Caco-2 (cell line): ENCODE results near the gene PRXL2B. TPM values are rescaled to one million over a fixed set of nuclear protein-coding genes. Genes with fewer than 3 reads are reported as not detected.
A peak's percentile ranks its signal among the peaks of the same experiment; 100 is the strongest.

Source experiments
- BruUV-seq: library from RNA; stranded (reverse); fragments of 400-500 nt; replicated peaks from 2 replicates; lab custom pipeline; 2021; lab: Mats Ljungman, UMichigan
- CTCF ChIA-PET: fragments of 300-600 bp; sonication (Branson Sonifier 250); formaldehyde crosslinking; loops from one replicate; lab custom pipeline; 2022; ENCODE audit warnings: antibody characterized with exemption; lab: Charles Lee
- POLR2A ChIA-PET: fragments of 300-600 bp; sonication (Branson Sonifier 250); formaldehyde crosslinking; loops from one replicate; lab custom pipeline; 2022; ENCODE audit warnings: antibody characterized with exemption; lab: Charles Lee
- DNase-seq, 2 experiments: peaks; one replicate each; pipeline versions ENCODE4 v3.0.0 to v3.0.0-alpha.2; 2020 to 2022
- H3K27me3 ChIP-seq: replicated peaks from 2 replicates; pipeline ENCODE4 v1.6.0; 2011; ENCODE audit warnings: low read length; ENCODE audit not compliant: control insufficient read depth, insufficient read depth
- H3K36me3 ChIP-seq: 2 replicates; pipeline ENCODE4 v1.5.1; 2011; ENCODE audit warnings: low read length; ENCODE audit not compliant: control insufficient read depth, insufficient read depth
- H3K4me1 ChIP-seq: fragments of 250-450 bp; sonication (Bioruptor Pico); 2 replicates; pipeline ENCODE4 v1.5.1; 2020; ENCODE audit warnings: mild to moderate bottlenecking
- H3K4me3 ChIP-seq: 2 replicates; pipeline ENCODE4 v1.5.1; 2011; ENCODE audit warnings: low read depth, mild to moderate bottlenecking, control low read depth, low read length
- H3K9me3 ChIP-seq: fragments of 250-450 bp; sonication (Bioruptor Pico); 2 replicates; pipeline ENCODE4 v1.5.1; 2020; ENCODE audit warnings: mild to moderate bottlenecking, moderate library complexity
- H3K27ac Mint-ChIP-seq: one replicate; pipeline ENCODE4 v1.8.0; 2022; ENCODE audit warnings: mixed read lengths; ENCODE audit not compliant: unreplicated experiment
- H3K27me3 Mint-ChIP-seq: one replicate; pipeline ENCODE4 v1.8.0; 2022; ENCODE audit warnings: mixed read lengths; ENCODE audit not compliant: insufficient read depth, unreplicated experiment
- H3K36me3 Mint-ChIP-seq: one replicate; pipeline ENCODE4 v1.8.0; 2022; ENCODE audit warnings: mild to moderate bottlenecking, mixed read lengths; ENCODE audit not compliant: insufficient read depth, unreplicated experiment
- H3K4me1 Mint-ChIP-seq: one replicate; pipeline ENCODE4 v1.8.0; 2022; ENCODE audit warnings: low read depth, mixed read lengths; ENCODE audit not compliant: unreplicated experiment
- H3K4me3 Mint-ChIP-seq: one replicate; pipeline ENCODE4 v1.8.0; 2022; ENCODE audit warnings: mild to moderate bottlenecking, moderate library complexity, mixed read lengths; ENCODE audit not compliant: unreplicated experiment
- H3K9me3 Mint-ChIP-seq: one replicate; pipeline ENCODE4 v1.8.0; 2022; ENCODE audit warnings: mixed read lengths; ENCODE audit not compliant: unreplicated experiment
- CTCF ChIP-seq, 2 experiments: fragments of 200-600 bp in 1 of 2; IDR thresholded peaks; 1 replicate in 1 of 2; 2 replicates in 1 of 2; pipeline versions ENCODE4 v1.5.1 to v1.8.0; 2011 to 2022; ENCODE audit warnings: antibody characterized with exemption in 1 of 2, control low read depth in 1 of 2, inconsistent platforms in 1 of 2, low read depth in 1 of 2, low read length in 1 of 2, mild to moderate bottlenecking in 1 of 2, moderate library complexity in 1 of 2; ENCODE audit not compliant: insufficient read depth in 1 of 2, severe bottlenecking in 1 of 2, unreplicated experiment in 1 of 2
- intact Hi-C: fragments of 100-400 bp; cut with micrococcal nuclease; formaldehyde crosslinking; loops from one replicate; pipeline ENCODE4 v1.10.0; 2022; ENCODE audit not compliant: unreplicated experiment
- total RNA-seq: library from RNA; stranded (reverse); gene quantifications from 2 replicates; pipeline ENCODE4 v1.2.3, GENCODE V29; 2022

PRXL2B gene
- total RNA-seq, 1 experiment from 2014 or later: 16.2 TPM

GRCh38 chr1:2627746-2628145, 41.2 kb downstream of the PRXL2B start:
- Mint-ChIP-seq H3K4me1 (no peaks in the 10 kb centered on the region), H3K27ac (no peak overlapping the region), H3K9me3 (no peaks in the 10 kb centered on the region), H3K4me3 (no peak overlapping the region), H3K36me3 (no peaks in the 10 kb centered on the region), H3K27me3 (peaks cover 10% of the 10 kb centered on the region)
- TF ChIP-seq CTCF (IDR thresholded peaks at IDR 0.05; ENCODE audit: insufficient read depth in 1 of 2, low read depth in 1 of 2, low read length in 1 of 2, severe bottlenecking in 1 of 2, unreplicated experiment in 1 of 2): no peak
- no peak for DNase-seq
- H3K4me1 ChIP-seq: no peaks in the 10 kb centered on the region
- no peaks in the 10 kb centered on the region for H3K27me3 ChIP-seq
- H3K36me3 ChIP-seq: no peaks in the 10 kb centered on the region
- ChIA-PET POLR2A (no interaction called here), CTCF (no interaction called here)
- H3K4me3 ChIP-seq: no peak overlapping the region
- intact Hi-C loops: no loop called here
- no TSS peak for BruUV-seq
- H3K9me3 ChIP-seq: no peaks in the 10 kb centered on the region

- Mint-ChIP-seq H3K4me3 (no peak overlapping the region), H3K36me3 (peaks cover 5% of the 10 kb centered on the region), H3K4me1 (no peaks in the 10 kb centered on the region), H3K27ac (no peak overlapping the region), H3K27me3 (peaks cover 10% of the 10 kb centered on the region), H3K9me3 (no peaks in the 10 kb centered on the region)
- no TSS peak for BruUV-seq
- Histone ChIP-seq H3K4me3 (peak overlapping the region; percentile 25), H3K9me3 (no peaks in the 10 kb centered on the region), H3K4me1 (no peaks in the 10 kb centered on the region), H3K36me3 (no peaks in the 10 kb centered on the region), H3K27me3 (no peaks in the 10 kb centered on the region)
- TF ChIP-seq CTCF (IDR thresholded peaks at IDR 0.05; ENCODE audit: insufficient read depth in 1 of 2, low read depth in 1 of 2, low read length in 1 of 2, severe bottlenecking in 1 of 2, unreplicated experiment in 1 of 2): no peak
- DNase-seq: peak in 1 of 2 experiments; percentile 26
- CTCF ChIA-PET: no interaction called here
- POLR2A ChIA-PET: no interaction called here
- intact Hi-C loops: no loop called here
Measured at GRCh38 chr1:2628191-2628932, 41.8 kb downstream of the PRXL2B start.

GRCh38 chr1:2628933-2629626, 42.5 kb downstream of the PRXL2B start:
- CTCF ChIA-PET: no interaction called here
- Mint-ChIP-seq H3K27me3 (peaks cover 10% of the 10 kb centered on the region), H3K4me1 (no peaks in the 10 kb centered on the region), H3K36me3 (peaks cover 5% of the 10 kb centered on the region), H3K4me3 (no peak overlapping the region), H3K27ac (no peak overlapping the region), H3K9me3 (no peaks in the 10 kb centered on the region)
- BruUV-seq: no TSS peak
- no peak for TF ChIP-seq CTCF (IDR thresholded peaks at IDR 0.05; ENCODE audit: insufficient read depth in 1 of 2, low read depth in 1 of 2, low read length in 1 of 2, severe bottlenecking in 1 of 2, unreplicated experiment in 1 of 2)
- Histone ChIP-seq H3K4me1 (no peaks in the 10 kb centered on the region), H3K9me3 (no peaks in the 10 kb centered on the region), H3K27me3 (no peaks in the 10 kb centered on the region), H3K4me3 (peak overlapping the region; percentile 25), H3K36me3 (no peaks in the 10 kb centered on the region)
- DNase-seq: peak in 1 of 2 experiments; percentile 22
- intact Hi-C loops: no loop called here
- POLR2A ChIA-PET: no interaction called here
